HG02759 (cell line): ENCODE results near the gene OLFML2A.
"Not testable (repeated sequence)": the region's sequence is repeated elsewhere in the genome, so short reads cannot be mapped to it uniquely, and the experiment has no call there.

Experiments
- ATAC-seq: cut with Tn5 transposase; IDR thresholded peaks from one replicate; pipeline ENCODE4 v1.9.1; 2021; ENCODE audit warnings: mild to moderate bottlenecking, moderate library complexity; ENCODE audit not compliant: unreplicated experiment

OLFML2A gene

GRCh38 chr9:124776954-124777648 is at the start of gene OLFML2A:
OLFML2A (plus strand) TSS chr9:124777133; CDS start chr9:124777271, 138 bp downstream.
- peak; percentile 39 for ATAC-seq

GRCh38 chr9:124730772-124731171 is 46.2 kb upstream of the OLFML2A start:
- no peak for ATAC-seq

- no peak for ATAC-seq
Observed at GRCh38 chr9:124733964-124734740, 42.8 kb upstream of the OLFML2A start.

- not testable (repeated sequence) for ATAC-seq
Observed at GRCh38 chr9:124734741-124735083, 42.2 kb upstream of the OLFML2A start.

DNA sequence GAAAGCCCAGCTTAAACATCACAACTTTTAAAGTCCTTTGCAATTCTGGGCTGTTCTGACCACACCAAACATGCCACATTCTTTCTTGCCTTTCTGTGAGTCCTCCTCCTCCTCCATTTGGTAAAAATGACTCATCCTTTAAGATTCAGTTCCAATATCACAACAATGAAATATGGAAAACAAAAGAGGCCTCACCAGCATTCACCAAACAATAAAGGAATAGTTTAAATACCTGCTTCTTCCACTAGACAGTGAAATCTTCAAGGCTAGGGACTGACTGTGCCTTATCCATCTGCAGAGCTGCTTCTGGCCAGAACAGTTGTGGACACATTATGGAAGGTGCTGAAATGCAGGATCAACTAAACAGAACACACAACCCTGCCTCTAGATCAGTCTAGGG is 41.8 kb upstream of the OLFML2A start:
- no peak for ATAC-seq

GRCh38 chr9:124738075-124738474 is 38.9 kb upstream of the OLFML2A start:
- ATAC-seq: not testable (repeated sequence)

DNA sequence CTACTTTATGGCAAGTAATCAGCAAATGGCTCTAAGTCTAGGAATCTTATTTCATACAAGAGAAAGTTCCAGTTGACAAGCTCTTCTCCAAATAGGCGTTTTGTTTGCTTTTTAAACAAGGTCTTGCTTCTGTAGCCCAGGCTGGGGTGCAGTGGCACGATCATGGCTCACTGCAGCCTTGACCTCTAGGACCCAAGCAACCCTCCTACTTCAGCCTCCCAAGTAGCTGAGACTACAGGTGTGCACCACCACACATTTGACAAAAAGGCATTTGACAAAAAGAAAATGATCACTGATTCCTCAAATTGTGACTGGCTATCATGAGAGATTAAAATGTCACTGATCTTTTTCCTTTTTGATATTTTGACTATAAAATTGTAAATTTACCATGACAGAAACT is 37.6 kb upstream of the OLFML2A start:
- ATAC-seq: no peak

DNA sequence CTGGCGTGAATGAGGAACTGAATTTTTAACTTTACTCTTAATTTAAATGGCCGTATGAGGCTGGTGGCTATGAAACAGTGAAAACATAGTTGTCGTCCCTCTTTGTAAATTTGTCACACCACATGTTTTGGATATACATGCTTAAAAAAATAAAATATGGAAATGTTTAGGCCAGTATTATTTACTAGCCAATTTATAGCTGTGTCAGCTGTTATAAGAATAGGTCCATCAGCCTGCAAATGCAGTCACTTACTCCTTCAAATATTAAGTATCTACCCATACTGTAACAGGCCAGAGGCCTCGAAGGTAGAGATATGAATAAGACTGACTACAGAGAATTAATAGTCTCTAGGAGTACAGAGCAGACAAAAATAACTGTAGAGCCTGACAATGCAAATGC is 35.8 kb upstream of the OLFML2A start:
- no peak for ATAC-seq

GRCh38 chr9:124741662-124742061 is 35.3 kb upstream of the OLFML2A start:
- ATAC-seq: no peak

DNA sequence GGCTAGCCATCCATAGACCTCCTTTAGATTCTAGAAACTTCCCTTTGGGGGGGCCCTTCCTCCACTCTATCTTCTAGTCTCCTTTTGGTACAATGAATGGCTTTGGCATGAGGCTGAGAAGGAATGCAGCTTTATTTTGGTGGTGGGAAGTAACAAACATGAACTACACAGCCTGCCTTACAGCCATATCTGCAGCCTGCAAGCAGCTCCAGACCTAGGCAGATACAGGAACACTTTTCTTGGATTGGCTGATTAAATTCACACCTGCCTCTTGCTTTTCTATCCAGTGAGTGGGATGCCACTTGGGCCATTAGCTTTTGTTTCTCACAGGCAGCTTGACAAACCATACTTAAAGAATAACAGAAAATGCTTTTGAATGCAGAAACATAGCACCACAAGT is 34.0 kb upstream of the OLFML2A start:
- no peak for ATAC-seq

- ATAC-seq: no peak
Observed at GRCh38 chr9:124743686-124744348, 33.1 kb upstream of the OLFML2A start.

DNA sequence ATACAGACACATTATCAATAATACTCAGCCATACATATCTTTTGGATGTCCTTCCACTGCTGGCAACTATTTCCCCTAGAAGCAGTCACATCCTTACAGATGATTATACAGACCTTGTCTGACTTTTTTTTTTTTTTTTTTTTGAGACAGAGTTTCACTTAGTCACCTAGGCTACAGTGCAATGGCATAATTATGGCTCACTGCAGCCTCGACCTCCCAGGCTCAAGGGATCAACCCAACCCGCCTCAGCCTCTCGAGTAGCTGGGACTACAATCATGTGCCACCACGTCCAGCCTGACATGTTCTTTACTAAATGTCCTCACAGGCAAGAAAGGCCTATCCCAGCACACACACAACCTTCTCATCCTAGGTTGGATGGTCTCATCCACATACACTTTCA is 29.9 kb upstream of the OLFML2A start:
- ATAC-seq: no peak

- ATAC-seq: no peak
Observed at GRCh38 chr9:124749284-124749683, 27.6 kb upstream of the OLFML2A start.

DNA sequence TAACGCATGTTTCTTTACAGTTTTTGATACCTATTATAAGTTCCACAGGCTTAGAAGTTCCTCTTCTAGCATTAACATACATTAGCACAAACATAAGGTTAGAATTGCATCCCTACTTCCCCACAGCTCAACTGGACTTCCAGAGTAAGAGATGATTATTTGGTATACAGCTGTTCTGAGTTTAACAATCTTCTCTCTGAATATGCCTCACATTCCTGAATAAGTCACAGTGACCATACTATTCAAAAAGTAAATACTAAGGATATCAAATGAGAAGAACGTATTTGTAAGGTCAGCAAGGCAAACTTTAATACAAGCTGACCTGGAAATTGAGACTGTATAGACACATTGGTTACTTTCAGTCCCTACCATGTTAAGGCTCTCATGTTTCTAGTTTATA is 27.2 kb upstream of the OLFML2A start:
- ATAC-seq: no peak

DNA sequence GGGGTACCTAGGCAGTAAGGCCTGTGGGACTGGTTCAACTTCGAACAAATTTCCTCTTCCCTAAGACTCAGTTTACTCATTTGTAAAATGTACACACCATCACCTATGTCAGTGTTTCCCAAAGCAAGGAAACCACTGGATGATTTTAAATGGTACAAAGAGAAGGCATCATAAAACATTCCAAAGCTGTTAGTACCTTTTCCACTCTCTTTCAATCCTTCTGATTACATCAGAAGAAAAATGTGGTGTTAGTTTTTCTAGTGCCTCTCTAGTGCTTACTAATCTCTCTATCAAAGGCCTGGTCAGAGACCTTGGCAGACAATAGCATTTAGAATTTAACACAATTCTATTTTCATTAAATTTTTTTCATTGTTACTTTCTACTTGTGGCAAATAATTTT is 24.0 kb upstream of the OLFML2A start:
- no peak for ATAC-seq

DNA sequence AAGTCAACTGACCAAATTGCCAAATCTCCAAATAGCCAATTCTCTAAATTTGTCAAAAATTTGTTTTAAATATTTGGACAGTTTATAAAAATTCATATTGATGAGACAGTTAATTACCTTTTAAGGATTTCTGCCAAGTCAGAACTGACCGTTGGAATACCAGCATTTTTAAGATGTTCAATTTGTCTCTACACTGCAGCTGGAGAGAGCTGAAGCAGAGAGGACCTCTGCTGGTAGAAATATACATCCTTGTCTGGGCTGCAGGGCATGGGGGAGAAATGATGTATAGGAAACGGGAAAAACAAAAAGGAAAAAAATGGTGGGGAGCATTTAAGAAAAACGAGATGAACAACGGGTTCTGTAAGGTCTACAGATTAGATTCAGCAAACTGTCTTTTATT is 22.6 kb upstream of the OLFML2A start:
- no peak for ATAC-seq

DNA sequence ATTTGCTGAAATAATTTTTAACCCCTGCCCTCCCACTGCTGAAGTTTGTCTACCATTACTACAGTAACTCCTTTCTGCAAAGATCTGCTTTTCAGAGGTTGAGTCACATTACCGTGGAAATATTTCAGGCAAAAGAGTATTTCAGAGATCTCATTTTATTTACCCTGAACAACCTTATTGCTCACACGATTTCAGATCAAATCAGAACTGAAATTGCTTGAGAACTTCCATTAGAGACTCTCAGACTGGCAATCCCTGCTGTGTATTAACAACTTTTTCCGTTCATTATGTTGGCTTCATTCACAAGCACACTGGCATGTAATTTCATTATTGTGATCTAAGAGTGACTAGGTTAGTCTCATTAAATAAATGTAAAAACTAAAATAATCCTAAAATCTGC is 21.9 kb upstream of the OLFML2A start:
- no peak for ATAC-seq

DNA sequence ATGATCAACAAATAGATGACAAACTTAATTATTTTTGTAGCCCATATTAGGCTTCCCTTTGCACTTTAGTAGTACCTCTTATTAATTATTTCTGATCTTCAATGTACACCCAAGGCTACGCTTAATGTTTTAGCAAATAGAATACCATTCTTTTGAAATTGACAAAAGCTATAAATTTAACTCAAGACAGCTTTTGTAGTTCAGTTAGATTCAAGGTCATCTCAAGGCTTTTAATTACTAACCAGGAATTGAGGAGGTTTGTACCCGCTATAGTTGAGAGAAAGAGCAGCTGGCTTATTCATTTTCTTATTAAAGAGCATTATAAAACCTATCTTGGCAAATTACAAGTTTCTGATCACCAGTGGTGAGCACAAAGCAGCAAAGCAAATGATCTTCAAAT is 20.9 kb upstream of the OLFML2A start:
- no peak for ATAC-seq

- ATAC-seq: no peak
Observed at GRCh38 chr9:124757616-124758015, 19.3 kb upstream of the OLFML2A start.

GRCh38 chr9:124758061-124758460 is 18.9 kb upstream of the OLFML2A start:
- ATAC-seq: no peak

DNA sequence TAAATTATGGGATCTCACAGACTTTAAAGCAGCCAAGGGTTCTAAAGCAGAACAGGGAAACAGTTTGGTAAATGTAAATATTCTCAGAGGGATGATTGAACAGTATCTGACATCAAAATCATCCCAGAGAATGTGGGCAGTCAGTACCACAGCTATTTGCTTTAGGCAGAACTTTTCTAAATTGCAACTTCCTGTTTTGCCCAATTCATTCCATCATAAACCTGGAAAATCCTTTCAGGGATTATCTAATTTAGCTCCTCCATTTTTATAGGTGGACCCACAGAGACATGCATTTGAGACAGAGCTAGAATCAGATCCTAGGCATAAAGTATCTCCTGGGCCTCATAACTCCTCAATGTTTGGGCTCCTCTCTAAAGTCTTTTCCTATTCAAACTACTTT is 18.2 kb upstream of the OLFML2A start:
- no peak for ATAC-seq

DNA sequence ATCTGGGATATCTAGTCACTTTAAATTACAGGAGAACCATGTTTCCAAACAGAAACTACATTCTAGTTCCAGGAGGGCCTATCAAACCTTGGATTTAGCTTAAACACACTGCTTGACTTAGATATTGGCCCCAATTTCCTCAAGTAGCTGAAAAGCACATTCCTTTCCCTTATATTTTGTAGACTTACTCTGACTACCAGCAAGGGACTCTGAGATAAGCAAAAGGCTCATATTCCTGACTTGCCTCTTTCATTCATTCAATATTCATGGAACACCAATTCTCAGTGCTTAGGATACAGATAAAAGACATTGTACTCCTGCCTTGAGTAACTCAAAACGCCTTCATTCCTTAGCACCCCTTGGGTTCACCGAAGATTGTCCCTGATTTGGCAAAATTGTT is 17.6 kb upstream of the OLFML2A start:
- ATAC-seq: no peak
